HFFc6 (cell line): Measurements from ENCODE around the gene IRGC. TPM values are rescaled to one million over a fixed set of nuclear protein-coding genes. Genes with fewer than 3 reads are reported as not detected.
A peak's percentile ranks its signal among the peaks of the same experiment; 100 is the strongest.

Experiments
- DNase-seq: peaks from one replicate; pipeline ENCODE4 v3.0.0-alpha.2; 2018
- H3K27ac Mint-ChIP-seq: 2 replicates; pipeline ENCODE4 v1.8.0; 2020; ENCODE audit warnings: mild to moderate bottlenecking, mixed read lengths
- H3K27me3 Mint-ChIP-seq: 2 replicates; pipeline ENCODE4 v1.8.0; 2021; ENCODE audit warnings: mild to moderate bottlenecking, moderate library complexity, mixed read lengths; ENCODE audit not compliant: insufficient read depth
- H3K36me3 Mint-ChIP-seq: 2 replicates; pipeline ENCODE4 v1.8.0; 2021; ENCODE audit warnings: low read depth, mixed read lengths
- H3K4me1 Mint-ChIP-seq: 2 replicates; pipeline ENCODE4 v1.8.0; 2020; ENCODE audit warnings: low read depth, mixed read lengths
- H3K4me3 Mint-ChIP-seq: 2 replicates; pipeline ENCODE4 v1.8.0; 2020; ENCODE audit warnings: mild to moderate bottlenecking, moderate library complexity, mixed read lengths
- H3K9me3 Mint-ChIP-seq: 2 replicates; pipeline ENCODE4 v1.8.0; 2020; ENCODE audit warnings: mild to moderate bottlenecking, mixed read lengths
- total RNA-seq, 6 experiments: library from RNA; stranded (reverse); fragmentation: NEBNext Ultra II Directional; extraction: Animal tissue kit (Norgen Biotek cat#: 25700); gene quantifications; 2 replicates in 1 of 6; 3 replicates in 5 of 6; pipeline ENCODE4 v1.2.3, GENCODE V29; 2021
- TF ChIP-seq, protein P1 (sequence below): fragments of 200-600 bp; sonication (generic); IDR thresholded peaks from 2 replicates; pipeline ENCODE4 v1.5.0; 2021; ENCODE audit warnings: antibody characterized with exemption, mild to moderate bottlenecking

Gene IRGC
- total RNA-seq, 6 experiments from 2014 or later = not detected

DNA sequence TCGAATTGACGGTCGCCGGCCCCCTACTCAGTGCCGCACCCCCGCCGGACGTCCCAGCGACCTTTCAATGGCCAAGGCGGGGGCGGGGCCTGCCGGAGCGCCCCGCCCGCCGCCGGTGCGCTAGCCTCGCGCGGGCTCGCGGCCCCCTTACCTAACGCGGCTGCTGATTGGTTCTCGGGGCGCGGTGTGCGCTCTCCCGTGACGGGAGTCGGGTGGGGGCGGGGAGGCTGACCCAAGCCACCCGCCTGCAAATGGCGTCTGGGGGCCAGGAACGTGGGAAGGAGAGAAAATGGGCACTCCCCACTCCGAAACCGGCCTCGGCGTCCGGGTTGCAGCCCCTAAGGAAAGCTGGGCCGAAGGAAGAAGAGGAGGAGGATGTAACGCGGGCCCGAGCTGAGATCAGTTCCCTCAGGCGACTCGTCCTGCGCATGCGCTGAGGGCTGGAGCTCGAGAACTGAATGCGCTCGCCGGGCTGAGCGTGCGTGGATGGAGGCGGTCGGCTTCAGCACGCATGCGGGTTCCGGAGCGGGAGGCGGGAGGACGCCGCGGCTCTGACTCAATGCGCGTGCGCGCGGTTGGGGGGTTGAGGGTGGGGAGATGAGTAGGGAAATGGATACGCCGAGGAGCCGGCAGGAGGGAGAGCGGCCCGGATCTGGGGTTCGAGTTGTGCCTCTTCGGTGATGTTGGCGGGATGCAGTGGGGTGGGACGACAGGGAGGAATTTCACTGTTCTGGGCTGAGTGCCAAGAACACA, 38.8 kb downstream of the IRGC start, which contains the start of gene SMG9:
Gene SMG9, minus strand, starts transcription at position 460 of the 753 bp plus-strand sequence. CDS start 4,221 bp downstream, outside the sequence.
- peaks cover 28% of the 10 kb centered on the region for H3K36me3 Mint-ChIP-seq
- TF ChIP-seq, protein P1, sequence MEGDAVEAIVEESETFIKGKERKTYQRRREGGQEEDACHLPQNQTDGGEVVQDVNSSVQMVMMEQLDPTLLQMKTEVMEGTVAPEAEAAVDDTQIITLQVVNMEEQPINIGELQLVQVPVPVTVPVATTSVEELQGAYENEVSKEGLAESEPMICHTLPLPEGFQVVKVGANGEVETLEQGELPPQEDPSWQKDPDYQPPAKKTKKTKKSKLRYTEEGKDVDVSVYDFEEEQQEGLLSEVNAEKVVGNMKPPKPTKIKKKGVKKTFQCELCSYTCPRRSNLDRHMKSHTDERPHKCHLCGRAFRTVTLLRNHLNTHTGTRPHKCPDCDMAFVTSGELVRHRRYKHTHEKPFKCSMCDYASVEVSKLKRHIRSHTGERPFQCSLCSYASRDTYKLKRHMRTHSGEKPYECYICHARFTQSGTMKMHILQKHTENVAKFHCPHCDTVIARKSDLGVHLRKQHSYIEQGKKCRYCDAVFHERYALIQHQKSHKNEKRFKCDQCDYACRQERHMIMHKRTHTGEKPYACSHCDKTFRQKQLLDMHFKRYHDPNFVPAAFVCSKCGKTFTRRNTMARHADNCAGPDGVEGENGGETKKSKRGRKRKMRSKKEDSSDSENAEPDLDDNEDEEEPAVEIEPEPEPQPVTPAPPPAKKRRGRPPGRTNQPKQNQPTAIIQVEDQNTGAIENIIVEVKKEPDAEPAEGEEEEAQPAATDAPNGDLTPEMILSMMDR = no peak
- no peaks in the 10 kb centered on the region for H3K9me3 Mint-ChIP-seq
- H3K27me3 Mint-ChIP-seq = peaks cover 1% of the 10 kb centered on the region
- H3K4me3 Mint-ChIP-seq = peak within 1 kb of the TSS; percentile 95
- peaks cover 74% of the 10 kb centered on the region for H3K4me1 Mint-ChIP-seq
- H3K27ac Mint-ChIP-seq = peak within 1 kb of the TSS; percentile 98
- DNase-seq = peak; percentile 95

DNA sequence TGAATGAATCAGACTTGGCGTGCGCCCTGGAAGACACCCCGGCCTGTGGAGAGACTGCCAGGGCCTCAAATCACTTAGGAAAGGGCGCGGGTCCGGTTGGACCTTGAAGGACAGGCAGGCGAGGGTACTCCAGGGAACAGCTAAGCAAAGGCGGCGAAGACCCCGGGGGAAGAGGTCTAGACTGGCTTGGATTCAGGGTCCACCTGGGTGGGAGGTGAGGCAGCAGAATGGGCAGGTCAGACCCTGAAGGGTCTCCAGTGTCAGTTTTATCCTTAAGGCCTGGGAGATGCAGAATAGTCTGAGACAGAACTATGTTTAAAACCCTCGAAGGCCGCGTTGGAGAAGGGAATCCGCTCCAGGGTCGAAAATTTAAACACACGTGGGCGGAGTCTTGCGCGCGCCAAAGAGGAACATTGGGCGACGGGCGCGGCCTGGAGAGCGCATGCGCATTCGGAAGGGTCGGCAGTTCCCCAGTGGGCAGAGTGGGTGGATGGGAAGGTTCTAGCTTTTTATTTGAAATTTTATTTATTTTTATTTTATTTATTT, 39.5 kb downstream of the IRGC start:
- TF ChIP-seq, protein P1 = no peak
- H3K4me1 Mint-ChIP-seq = peaks cover 73% of the 10 kb centered on the region
- DNase-seq = no peak
- peak overlapping the region; percentile 98 for H3K27ac Mint-ChIP-seq
- peaks cover 1% of the 10 kb centered on the region for H3K27me3 Mint-ChIP-seq
- peak overlapping the region; percentile 95 for H3K4me3 Mint-ChIP-seq
- peaks cover 28% of the 10 kb centered on the region for H3K36me3 Mint-ChIP-seq
- no peaks in the 10 kb centered on the region for H3K9me3 Mint-ChIP-seq

DNA sequence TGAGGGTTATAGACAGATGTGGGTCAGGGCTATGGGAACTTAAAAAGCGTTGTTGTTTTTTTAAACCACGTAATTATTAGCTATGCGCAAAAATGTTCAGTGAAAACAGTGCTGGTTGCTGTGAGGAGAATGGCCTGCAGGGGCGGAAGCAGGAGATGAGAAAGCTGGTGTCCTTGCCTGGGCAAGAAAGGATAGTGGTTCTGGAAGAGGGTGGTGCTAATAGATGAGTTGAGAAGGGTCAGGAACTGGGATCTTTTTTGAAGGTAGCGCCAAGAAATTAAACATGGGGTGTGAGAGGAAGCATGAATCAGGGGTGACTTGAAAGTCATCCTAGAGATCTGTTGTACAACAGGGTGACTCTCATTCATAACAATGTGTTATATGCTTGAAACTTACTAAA, 43.6 kb downstream of the IRGC start:
- H3K36me3 Mint-ChIP-seq = peaks cover 17% of the 10 kb centered on the region
- peaks cover 1% of the 10 kb centered on the region; the same call in 1 of the 2 replicates for H3K27me3 Mint-ChIP-seq
- peak; percentile 79 for DNase-seq
- peaks cover 88% of the 10 kb centered on the region for H3K4me1 Mint-ChIP-seq
- TF ChIP-seq, protein P1 = peak; percentile 71
- H3K4me3 Mint-ChIP-seq = peak overlapping the region; percentile 16
- peak overlapping the region; percentile 62 for H3K27ac Mint-ChIP-seq
- no peaks in the 10 kb centered on the region for H3K9me3 Mint-ChIP-seq

DNA sequence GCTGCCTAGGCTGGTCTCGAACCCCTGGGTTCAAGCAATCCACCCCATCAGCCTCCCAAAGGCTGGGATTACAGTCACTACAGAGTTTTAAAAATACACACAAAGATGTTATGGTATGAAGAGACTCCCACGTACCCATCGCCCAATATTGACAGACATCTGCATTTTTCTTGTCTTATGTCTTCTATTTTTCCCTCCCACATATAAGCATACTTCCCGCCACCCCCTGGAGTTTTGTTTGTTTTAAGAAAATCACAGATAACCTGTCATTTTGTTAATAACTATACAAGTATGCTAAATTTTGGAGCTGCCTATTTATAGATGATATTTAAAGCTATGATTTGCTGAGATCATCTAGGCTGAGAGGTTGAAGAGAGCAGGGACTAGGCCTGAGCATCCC, 45.1 kb downstream of the IRGC start:
- H3K4me3 Mint-ChIP-seq = no peak overlapping the region
- 0 out of 2 replicates have a peak, but pooled peaks cover 1% of the 10 kb centered on the region for H3K27me3 Mint-ChIP-seq
- TF ChIP-seq, protein P1 = no peak
- no peaks in the 10 kb centered on the region for H3K9me3 Mint-ChIP-seq
- no peak for DNase-seq
- H3K4me1 Mint-ChIP-seq = peaks cover 92% of the 10 kb centered on the region
- peaks cover 9% of the 10 kb centered on the region for H3K36me3 Mint-ChIP-seq
- no peak overlapping the region for H3K27ac Mint-ChIP-seq

DNA sequence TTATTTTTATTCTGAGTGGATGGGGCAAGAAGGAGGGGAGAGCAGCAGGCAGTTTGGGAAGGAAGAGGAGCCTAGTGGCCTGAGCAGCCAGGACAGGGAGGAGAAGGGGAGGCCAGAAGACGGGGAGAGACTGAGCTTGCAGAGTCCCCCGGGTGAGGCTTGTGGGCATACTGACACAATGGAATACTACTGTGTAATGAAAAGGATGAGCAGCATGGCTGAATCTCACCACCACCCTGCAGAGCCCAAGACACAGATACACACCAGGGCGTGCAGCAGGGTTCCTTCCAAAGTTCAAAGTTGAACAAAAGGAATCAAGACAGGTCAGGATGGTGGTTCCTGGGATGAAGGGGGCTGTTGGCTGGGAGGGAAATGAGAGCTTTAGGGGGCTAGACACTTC, 46.9 kb downstream of the IRGC start:
- Mint-ChIP-seq H3K27ac (peak overlapping the region; percentile 88), H3K27me3 (0 out of 2 replicates have a peak, but pooled peaks cover 1% of the 10 kb centered on the region), H3K4me3 (no peak overlapping the region), H3K36me3 (no peaks in the 10 kb centered on the region), H3K4me1 (peaks cover 86% of the 10 kb centered on the region), H3K9me3 (no peaks in the 10 kb centered on the region)
- TF ChIP-seq, protein P1 = no peak
- DNase-seq = no peak
